ENCODE data around the gene ATP5MG. TPM values are rescaled to one million over a fixed set of nuclear protein-coding genes. Genes with fewer than 3 reads are reported as not detected.

The ATP5MG gene
- total and polyA plus RNA-seq, 2 donors (not counting 1 experiment from before 2014, with no cell fraction given) = 118 to 142 TPM

GRCh38 chr11:118383657-118384056 lies 17.7 kb upstream of the ATP5MG start:
- POLR2A ChIA-PET = no interaction called here
- intact Hi-C loops (cut with micrococcal nuclease) = no loop called here
- ATAC-seq (ENCODE audit: low read depth) = no peak

GRCh38 chr11:118396097-118396501 lies 5.3 kb upstream of the ATP5MG start:
- H2AFZ ChIP-seq (ENCODE audit: insufficient read depth, low read depth, low read length, poor library complexity, severe bottlenecking) = no peak overlapping the region
- Mint-ChIP-seq H3K9me3 (ENCODE audit: insufficient read depth) (no peaks in the 10 kb centered on the region), H3K4me3 (no peak overlapping the region), H3K4me1 (peaks cover 22% of the 10 kb centered on the region), H3K27me3 (no peaks in the 10 kb centered on the region), H3K27ac (no peak overlapping the region)
- no peak for DNase-seq
- peaks cover 15 to 20% of the 10 kb centered on the region in 2 donors for H3K4me1 ChIP-seq (ENCODE audit: control insufficient read depth in 2 of 2, insufficient read depth in 2 of 2, low read length in 2 of 2)
- peak overlapping the region in 1 of 2 donors; percentile 26 for H3K27ac ChIP-seq (ENCODE audit: low read length in 2 of 2)
- peaks cover 22 to 52% of the 10 kb centered on the region in 2 experiments for H3K36me3 ChIP-seq (replicated peaks in 1 of 2; ENCODE audit: control extremely low read depth in 1 of 2, control insufficient read depth in 1 of 2, extremely low read depth in 1 of 2, insufficient read depth in 2 of 2, low read length in 1 of 2)
- no CpG with 5 or more reads among the region's 6 CpGs for WGBS (ENCODE audit: insufficient coverage)
- ChIA-PET CTCF (interaction anchor here (1.2 to 1.6 kb wide), 2 partner anchors 11 to 92 kb away, joined by 4 to 5 read pairs; no protein-coding TSS in a partner anchor), POLR2A (no interaction called here)
- no peak overlapping the region for H3K4me3 ChIP-seq (ENCODE audit: control extremely low read depth in 1 of 5, extremely low read depth in 1 of 5, insufficient read depth in 1 of 5, low read depth in 2 of 5, low read length in 4 of 5)
- H3K79me2 ChIP-seq (ENCODE audit: control insufficient read depth, insufficient read depth, low read length) = no peaks in the 10 kb centered on the region
- no peak for ATAC-seq (ENCODE audit: low read depth)
- H4K20me1 ChIP-seq (ENCODE audit: control insufficient read depth, insufficient read depth, low read length, poor library complexity, severe bottlenecking) = no peaks in the 10 kb centered on the region
- TF ChIP-seq, protein P1, sequence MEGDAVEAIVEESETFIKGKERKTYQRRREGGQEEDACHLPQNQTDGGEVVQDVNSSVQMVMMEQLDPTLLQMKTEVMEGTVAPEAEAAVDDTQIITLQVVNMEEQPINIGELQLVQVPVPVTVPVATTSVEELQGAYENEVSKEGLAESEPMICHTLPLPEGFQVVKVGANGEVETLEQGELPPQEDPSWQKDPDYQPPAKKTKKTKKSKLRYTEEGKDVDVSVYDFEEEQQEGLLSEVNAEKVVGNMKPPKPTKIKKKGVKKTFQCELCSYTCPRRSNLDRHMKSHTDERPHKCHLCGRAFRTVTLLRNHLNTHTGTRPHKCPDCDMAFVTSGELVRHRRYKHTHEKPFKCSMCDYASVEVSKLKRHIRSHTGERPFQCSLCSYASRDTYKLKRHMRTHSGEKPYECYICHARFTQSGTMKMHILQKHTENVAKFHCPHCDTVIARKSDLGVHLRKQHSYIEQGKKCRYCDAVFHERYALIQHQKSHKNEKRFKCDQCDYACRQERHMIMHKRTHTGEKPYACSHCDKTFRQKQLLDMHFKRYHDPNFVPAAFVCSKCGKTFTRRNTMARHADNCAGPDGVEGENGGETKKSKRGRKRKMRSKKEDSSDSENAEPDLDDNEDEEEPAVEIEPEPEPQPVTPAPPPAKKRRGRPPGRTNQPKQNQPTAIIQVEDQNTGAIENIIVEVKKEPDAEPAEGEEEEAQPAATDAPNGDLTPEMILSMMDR (IDR thresholded peaks at IDR 0.05) = no peak
- no peak for TF ChIP-seq EZH2 (IDR thresholded peaks at IDR 0.05; ENCODE audit: borderline replicate concordance, insufficient read depth, low read depth, low read length, poor library complexity, severe bottlenecking)
- H3K9me3 ChIP-seq (ENCODE audit: control extremely low read depth in 1 of 3, control insufficient read depth in 2 of 3, insufficient read depth in 1 of 3, low read length in 2 of 3) = no peaks in the 10 kb centered on the region
- H3K27me3 ChIP-seq (replicated peaks in 1 of 4; ENCODE audit: control extremely low read depth in 1 of 4, control insufficient read depth in 3 of 4, insufficient read depth in 4 of 4, low read length in 3 of 4) = no peaks in the 10 kb centered on the region
- H3K9ac ChIP-seq (ENCODE audit: low read length) = no peak overlapping the region
- H3K4me2 ChIP-seq (replicated peaks; ENCODE audit: low read depth, low read length, poor library complexity, severe bottlenecking) = no peak overlapping the region
- intact Hi-C loops (cut with micrococcal nuclease) = no loop called here

More at GRCh38 chr11:118383657-118384056, 17.7 kb upstream of the ATP5MG start:
- Histone ChIP-seq H3K27me3 (replicated peaks in 1 of 4; ENCODE audit: control extremely low read depth in 1 of 4, control insufficient read depth in 3 of 4, insufficient read depth in 4 of 4, low read length in 3 of 4) (no peaks in the 10 kb centered on the region), H4K20me1 (ENCODE audit: control insufficient read depth, insufficient read depth, low read length, poor library complexity, severe bottlenecking) (no peaks in the 10 kb centered on the region), H3K4me1 (ENCODE audit: control insufficient read depth in 2 of 2, insufficient read depth in 2 of 2, low read length in 2 of 2) (no peaks in the 10 kb centered on the region), H3K9ac (ENCODE audit: low read length) (no peak overlapping the region), H3K36me3 (replicated peaks in 1 of 2; ENCODE audit: control extremely low read depth in 1 of 2, control insufficient read depth in 1 of 2, extremely low read depth in 1 of 2, insufficient read depth in 2 of 2, low read length in 1 of 2) (peaks cover 10 to 98% of the 10 kb centered on the region in 2 experiments), H3K4me3 (ENCODE audit: control extremely low read depth in 1 of 5, extremely low read depth in 1 of 5, insufficient read depth in 1 of 5, low read depth in 2 of 5, low read length in 4 of 5) (no peak overlapping the region), H3K79me2 (ENCODE audit: control insufficient read depth, insufficient read depth, low read length) (no peaks in the 10 kb centered on the region), H3K9me3 (ENCODE audit: control extremely low read depth in 1 of 3, control insufficient read depth in 2 of 3, insufficient read depth in 1 of 3, low read length in 2 of 3) (no peaks in the 10 kb centered on the region), H3K4me2 (replicated peaks; ENCODE audit: low read depth, low read length, poor library complexity, severe bottlenecking) (no peak overlapping the region), H3K27ac (ENCODE audit: low read length in 2 of 2) (no peak overlapping the region), H2AFZ (ENCODE audit: insufficient read depth, low read depth, low read length, poor library complexity, severe bottlenecking) (no peak overlapping the region)
- no peak overlapping the region for H3K4me3 Mint-ChIP-seq
- no peaks in the 10 kb centered on the region for H3K27me3 Mint-ChIP-seq
- CTCF ChIA-PET = interaction anchor here (2.1 kb wide), 1 partner anchor 16 kb away, joined by 4 read pairs; no protein-coding TSS in a partner anchor
- WGBS (ENCODE audit: insufficient coverage) = no CpG with 5 or more reads among the region's 3 CpGs
- H3K4me1 Mint-ChIP-seq = no peaks in the 10 kb centered on the region
- H3K9me3 Mint-ChIP-seq (ENCODE audit: insufficient read depth) = no peaks in the 10 kb centered on the region
- no peak for DNase-seq
- no peak overlapping the region for H3K27ac Mint-ChIP-seq
- no peak for TF ChIP-seq EZH2 (IDR thresholded peaks at IDR 0.05; ENCODE audit: borderline replicate concordance, insufficient read depth, low read depth, low read length, poor library complexity, severe bottlenecking)
- TF ChIP-seq, protein P1 (IDR thresholded peaks at IDR 0.05) = no peak
